Vagina (tissue), 2 donors: ENCODE measurements around the gene GLCE.

ENCODE experiments used
- POLR2AphosphoS5 ChIP-seq, 2 donors: sonication (generic); formaldehyde crosslinking; IDR thresholded peaks; one replicate each; pipeline ENCODE4 v1.9.0; 2017; ENCODE audit warnings: antibody characterized with exemption in 2 of 2, mild to moderate bottlenecking in 2 of 2, low read depth in 1 of 2; ENCODE audit not compliant: insufficient read depth in 1 of 2
- TF ChIP-seq, protein P1 (sequence below), 3 experiments: fragments of 450-650 bp in 2 of 3; fragments of 200-600 bp in 1 of 3; sonication (generic) in 1 of 3; IDR thresholded peaks; one replicate each; pipeline ENCODE4 v1.5.1; 2017 to 2019; ENCODE audit warnings: antibody characterized with exemption in 3 of 3, mild to moderate bottlenecking in 2 of 3, moderate library complexity in 2 of 3

DNA sequence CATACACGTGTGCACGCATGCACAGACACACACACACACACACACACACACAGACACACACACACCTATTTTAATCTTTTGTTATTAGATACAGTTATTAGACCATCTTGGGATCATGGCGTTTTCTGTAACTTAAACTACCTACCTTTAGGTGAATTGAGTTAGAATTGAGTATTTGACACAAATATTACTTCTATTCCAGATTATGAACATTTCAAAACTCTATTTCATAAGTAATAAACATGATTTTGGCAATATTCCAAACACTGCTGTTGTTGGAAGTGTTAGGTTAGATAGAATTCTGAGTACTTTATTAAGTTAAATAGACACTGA lies 65.6 kb downstream of the GLCE start:
- no peak for TF ChIP-seq POLR2AphosphoS5 (IDR thresholded peaks at IDR 0.05; ENCODE audit: insufficient read depth in 1 of 2, low read depth in 1 of 2)
- TF ChIP-seq, protein P1, sequence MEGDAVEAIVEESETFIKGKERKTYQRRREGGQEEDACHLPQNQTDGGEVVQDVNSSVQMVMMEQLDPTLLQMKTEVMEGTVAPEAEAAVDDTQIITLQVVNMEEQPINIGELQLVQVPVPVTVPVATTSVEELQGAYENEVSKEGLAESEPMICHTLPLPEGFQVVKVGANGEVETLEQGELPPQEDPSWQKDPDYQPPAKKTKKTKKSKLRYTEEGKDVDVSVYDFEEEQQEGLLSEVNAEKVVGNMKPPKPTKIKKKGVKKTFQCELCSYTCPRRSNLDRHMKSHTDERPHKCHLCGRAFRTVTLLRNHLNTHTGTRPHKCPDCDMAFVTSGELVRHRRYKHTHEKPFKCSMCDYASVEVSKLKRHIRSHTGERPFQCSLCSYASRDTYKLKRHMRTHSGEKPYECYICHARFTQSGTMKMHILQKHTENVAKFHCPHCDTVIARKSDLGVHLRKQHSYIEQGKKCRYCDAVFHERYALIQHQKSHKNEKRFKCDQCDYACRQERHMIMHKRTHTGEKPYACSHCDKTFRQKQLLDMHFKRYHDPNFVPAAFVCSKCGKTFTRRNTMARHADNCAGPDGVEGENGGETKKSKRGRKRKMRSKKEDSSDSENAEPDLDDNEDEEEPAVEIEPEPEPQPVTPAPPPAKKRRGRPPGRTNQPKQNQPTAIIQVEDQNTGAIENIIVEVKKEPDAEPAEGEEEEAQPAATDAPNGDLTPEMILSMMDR (IDR thresholded peaks at IDR 0.05), result no peak
